NCI-H1694 (cell line): ENCODE measurements around the gene ALG9.
A peak's percentile ranks its signal among the peaks of the same experiment; 100 is the strongest.
"Not testable (repeated sequence)": the region's sequence is repeated elsewhere in the genome, so short reads cannot be mapped to it uniquely, and the experiment has no call there.

Experiments
- DNase-seq: peaks from one replicate; lab custom pipeline; 2025; lab: John Stamatoyannopoulos, UW

Gene ALG9

GRCh38 chr11:111870886-111871692, at the start of gene ALG9:
ALG9 (minus strand) TSS chr11:111871581; CDS start chr11:111871482, 99 bp downstream.
- peak; percentile 19 for DNase-seq

- DNase-seq = no peak
Observed at GRCh38 chr11:111920908-111921307, 49.5 kb upstream of the ALG9 start.

GRCh38 chr11:111918390-111919256, 47.2 kb upstream of the ALG9 start, which contains the start of gene C11orf52:
C11orf52 (plus strand) TSS chr11:111918913; CDS start chr11:111918973, 60 bp downstream.
- no peak for DNase-seq

- DNase-seq = no peak
Observed at GRCh38 chr11:111917788-111918187, 46.4 kb upstream of the ALG9 start.

GRCh38 chr11:111917312-111917711, 45.9 kb upstream of the ALG9 start:
- no peak for DNase-seq

DNA sequence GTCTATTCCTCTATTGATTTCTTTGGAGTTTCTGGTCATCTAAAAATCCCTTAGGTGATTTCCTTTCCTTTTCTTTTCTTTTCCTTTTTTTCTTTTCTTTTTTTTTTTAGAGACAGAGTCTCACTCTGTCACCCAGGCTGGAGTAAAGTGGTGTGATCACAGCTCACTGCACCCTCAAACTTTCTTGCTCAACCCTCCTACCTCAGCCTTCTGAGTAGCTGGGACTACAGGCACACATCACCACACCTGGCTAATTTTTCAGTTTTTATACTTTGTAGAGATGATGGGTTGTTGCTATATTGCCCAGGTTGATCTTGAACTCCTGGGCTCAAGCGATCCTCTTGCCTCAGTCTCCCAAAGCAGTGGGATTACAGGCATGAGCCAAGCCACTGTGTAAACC, 45.4 kb upstream of the ALG9 start:
- no peak for DNase-seq

GRCh38 chr11:111913997-111914396, 42.6 kb upstream of the ALG9 start:
- DNase-seq = no peak

- DNase-seq = no peak
Observed at GRCh38 chr11:111913031-111913861, 41.9 kb upstream of the ALG9 start.

DNA sequence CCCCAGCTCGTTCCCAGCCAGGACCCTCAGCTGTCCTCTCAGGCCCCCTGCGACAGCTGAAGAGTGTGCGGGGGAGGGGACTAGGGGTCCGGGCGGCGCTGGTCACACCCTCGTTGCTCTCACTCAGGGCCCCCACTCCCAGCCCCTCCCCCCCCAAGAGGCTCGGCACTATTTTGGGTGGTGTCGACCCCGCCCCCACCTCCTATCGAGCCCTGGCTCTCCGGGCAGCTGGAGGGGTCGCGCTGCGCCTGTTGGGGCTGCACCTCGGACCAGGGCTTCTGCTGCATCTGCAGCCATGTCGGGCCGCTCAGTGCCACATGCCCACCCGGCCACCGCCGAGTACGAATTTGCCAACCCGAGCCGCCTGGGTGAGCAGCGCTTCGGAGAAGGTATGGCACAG, 41.2 kb upstream of the ALG9 start, which contains the start of gene HSPB2:
Gene HSPB2 (plus strand): TSS at position 200 of the 400 bp plus-strand sequence. CDS start 96 bp downstream, at position 296.
- DNase-seq = no peak

- no peak for DNase-seq
Observed at GRCh38 chr11:111911563-111912401, 40.4 kb upstream of the ALG9 start, which contains the start of gene CRYAB. CRYAB (minus strand) TSS chr11:111911770; CDS start chr11:111911724, 46 bp downstream.

- no peak for DNase-seq
Observed at GRCh38 chr11:111910676-111911562, 39.5 kb upstream of the ALG9 start.

DNA sequence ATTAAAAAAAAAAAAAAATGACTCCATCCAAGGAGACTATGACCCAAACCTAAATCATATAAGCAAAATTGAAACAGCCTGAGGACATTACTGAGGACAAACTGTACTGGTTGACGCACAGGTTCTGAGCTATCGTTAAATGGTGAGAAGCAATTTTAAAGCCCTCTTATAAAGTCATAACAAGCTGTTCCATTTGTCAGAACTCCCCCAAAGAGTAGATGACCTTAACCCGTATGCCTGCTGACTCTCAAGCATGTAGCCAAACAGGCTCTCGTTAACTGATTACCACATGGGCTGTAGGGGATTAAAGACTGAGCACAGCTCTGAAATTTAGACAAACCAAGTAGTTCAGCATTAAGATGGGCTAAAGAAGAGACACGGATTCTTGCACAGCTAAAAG, 38.0 kb upstream of the ALG9 start:
- no peak for DNase-seq

GRCh38 chr11:111908639-111909305, 37.4 kb upstream of the ALG9 start:
- no peak for DNase-seq

GRCh38 chr11:111906680-111907079, 35.3 kb upstream of the ALG9 start:
- no peak for DNase-seq

DNA sequence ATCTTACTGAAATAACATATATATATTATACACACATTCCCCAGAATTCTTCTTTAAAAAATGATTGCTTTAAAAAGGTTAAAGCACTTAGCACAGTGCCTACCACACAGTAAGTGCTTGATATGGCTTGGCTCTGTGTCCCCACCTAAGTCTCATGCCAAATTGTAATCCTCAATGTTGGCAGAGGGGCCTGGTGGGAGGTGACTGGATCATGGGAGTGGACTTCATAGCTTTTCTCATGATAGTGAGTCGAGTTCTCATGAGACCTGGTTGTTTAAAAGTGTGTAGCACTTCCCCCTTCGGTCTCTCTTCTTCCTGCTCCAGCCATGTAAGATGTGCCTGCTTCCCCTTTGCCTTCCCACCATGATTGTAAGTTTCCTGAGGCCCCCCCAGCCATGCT, 34.0 kb upstream of the ALG9 start:
- no peak for DNase-seq

GRCh38 chr11:111886844-111887243, 15.5 kb upstream of the ALG9 start:
- DNase-seq = no peak

DNA sequence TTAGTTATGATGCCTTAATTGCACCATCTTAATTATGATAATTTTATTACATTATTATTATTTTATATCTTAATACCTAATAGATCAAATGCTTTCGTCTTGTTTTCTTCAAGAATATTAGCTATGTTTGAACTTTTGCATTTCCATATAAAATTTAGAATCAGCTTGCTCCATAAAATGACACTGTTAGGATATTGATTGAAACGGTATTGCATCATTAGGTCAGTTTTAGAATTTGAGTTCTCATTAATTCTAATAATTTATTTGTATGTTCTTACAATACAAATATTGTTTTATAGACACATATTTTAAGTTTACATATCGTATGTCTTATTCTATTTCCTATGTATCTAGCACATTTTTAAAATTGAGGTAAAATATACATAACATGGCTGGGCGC, 14.7 kb upstream of the ALG9 start:
- no peak for DNase-seq

DNA sequence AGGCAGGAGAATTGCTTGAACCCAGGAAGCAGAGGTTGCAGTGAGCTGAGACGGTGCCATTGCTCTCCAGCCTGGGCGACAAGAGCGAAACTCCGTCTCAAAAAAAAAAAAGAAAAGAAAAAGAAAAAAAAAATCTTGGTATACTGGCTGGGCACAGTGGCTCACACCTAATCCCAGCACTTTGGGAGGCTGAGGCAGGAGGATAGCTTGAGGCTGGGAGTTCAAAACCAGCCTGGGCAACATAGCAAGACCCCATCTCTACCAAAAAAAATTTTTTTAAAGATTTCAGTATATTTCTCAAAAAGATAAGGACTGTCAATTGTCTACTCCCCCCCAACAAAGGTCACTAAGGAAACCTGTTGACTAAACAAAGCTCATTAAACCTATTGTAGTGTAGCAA, 13.7 kb upstream of the ALG9 start:
- not testable (repeated sequence) for DNase-seq

DNA sequence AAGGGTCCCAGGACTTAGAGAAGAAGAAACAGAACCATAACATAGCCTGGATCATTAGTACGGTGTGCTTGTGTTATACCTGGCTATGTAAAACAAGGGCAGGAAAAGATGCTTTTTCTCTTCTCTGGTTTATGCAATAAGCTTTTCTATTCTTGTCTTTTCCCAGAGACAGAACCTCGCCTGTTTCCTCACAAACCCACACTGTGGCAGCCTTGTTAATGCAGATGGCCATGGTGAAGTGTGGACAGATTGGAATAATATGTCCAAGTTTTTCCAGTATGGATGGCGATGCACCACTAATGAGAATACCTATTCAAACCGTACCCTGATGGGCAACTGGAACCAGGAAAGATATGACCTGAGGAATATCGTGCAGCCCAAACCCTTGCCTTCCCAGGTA, 10.8 kb upstream of the ALG9 start:
- DNase-seq = no peak
